ENCODE results near the gene HDGFL1.

HDGFL1 gene

GRCh38 chr6:22569281-22570184 is at the start of gene HDGFL1:
TSS of gene HDGFL1 (plus strand) at chr6:22569566. CDS start at chr6:22569576, 10 bp downstream.
- DNase-seq (ENCODE audit: low read depth), result no peak

- DNase-seq (ENCODE audit: low read depth), result no peak
Observed at GRCh38 chr6:22521035-22521434, 48.3 kb upstream of the HDGFL1 start.

GRCh38 chr6:22526736-22527135 is 42.6 kb upstream of the HDGFL1 start:
- no peak for DNase-seq (ENCODE audit: low read depth)

- DNase-seq (ENCODE audit: low read depth), result no peak
Observed at GRCh38 chr6:22529866-22530265, 39.5 kb upstream of the HDGFL1 start.

- no peak for DNase-seq (ENCODE audit: low read depth)
Observed at GRCh38 chr6:22530506-22530905, 38.9 kb upstream of the HDGFL1 start.

GRCh38 chr6:22536122-22536521 is 33.2 kb upstream of the HDGFL1 start:
- DNase-seq (ENCODE audit: low read depth), result no peak

- DNase-seq (ENCODE audit: low read depth), result no peak
Observed at GRCh38 chr6:22544476-22544875, 24.9 kb upstream of the HDGFL1 start.

- DNase-seq (ENCODE audit: low read depth), result no peak
Observed at GRCh38 chr6:22545051-22545450, 24.3 kb upstream of the HDGFL1 start.

GRCh38 chr6:22546236-22546635 is 23.1 kb upstream of the HDGFL1 start:
- DNase-seq (ENCODE audit: low read depth), result no peak

GRCh38 chr6:22550971-22551670 is 18.2 kb upstream of the HDGFL1 start:
- DNase-seq (ENCODE audit: low read depth), result no peak

GRCh38 chr6:22556266-22556665 is 13.1 kb upstream of the HDGFL1 start:
- DNase-seq (ENCODE audit: low read depth), result no peak

- no peak for DNase-seq (ENCODE audit: low read depth)
Observed at GRCh38 chr6:22557007-22557406, 12.4 kb upstream of the HDGFL1 start.

GRCh38 chr6:22558288-22558882 is 11.0 kb upstream of the HDGFL1 start:
- DNase-seq (ENCODE audit: low read depth), result no peak

GRCh38 chr6:22568854-22569253 is 512 bp upstream of the HDGFL1 start:
- no peak for DNase-seq (ENCODE audit: low read depth)

- no peak for DNase-seq (ENCODE audit: low read depth)
Observed at GRCh38 chr6:22570185-22570551, 802 bp downstream of the HDGFL1 start.

GRCh38 chr6:22575190-22575589 is 5.8 kb downstream of the HDGFL1 start:
- no peak for DNase-seq (ENCODE audit: low read depth)

- no peak for DNase-seq (ENCODE audit: low read depth)
Observed at GRCh38 chr6:22579439-22579838, 10.1 kb downstream of the HDGFL1 start.

- no peak for DNase-seq (ENCODE audit: low read depth)
Observed at GRCh38 chr6:22580337-22580736, 11.0 kb downstream of the HDGFL1 start.

- DNase-seq (ENCODE audit: low read depth), result no peak
Observed at GRCh38 chr6:22582417-22583205, 13.2 kb downstream of the HDGFL1 start.

GRCh38 chr6:22583230-22583629 is 13.9 kb downstream of the HDGFL1 start:
- DNase-seq (ENCODE audit: low read depth), result no peak

GRCh38 chr6:22583927-22584326 is 14.6 kb downstream of the HDGFL1 start:
- no peak for DNase-seq (ENCODE audit: low read depth)

- DNase-seq (ENCODE audit: low read depth), result no peak
Observed at GRCh38 chr6:22589118-22589517, 19.8 kb downstream of the HDGFL1 start.
